Measurements from ENCODE around the gene LRRC14B. TPM values are rescaled to one million over a fixed set of nuclear protein-coding genes. Genes with fewer than 3 reads are reported as not detected.

The LRRC14B gene
- total RNA-seq, 2 experiments from 2014 or later, result 0.17 TPM; not detected in 1

DNA sequence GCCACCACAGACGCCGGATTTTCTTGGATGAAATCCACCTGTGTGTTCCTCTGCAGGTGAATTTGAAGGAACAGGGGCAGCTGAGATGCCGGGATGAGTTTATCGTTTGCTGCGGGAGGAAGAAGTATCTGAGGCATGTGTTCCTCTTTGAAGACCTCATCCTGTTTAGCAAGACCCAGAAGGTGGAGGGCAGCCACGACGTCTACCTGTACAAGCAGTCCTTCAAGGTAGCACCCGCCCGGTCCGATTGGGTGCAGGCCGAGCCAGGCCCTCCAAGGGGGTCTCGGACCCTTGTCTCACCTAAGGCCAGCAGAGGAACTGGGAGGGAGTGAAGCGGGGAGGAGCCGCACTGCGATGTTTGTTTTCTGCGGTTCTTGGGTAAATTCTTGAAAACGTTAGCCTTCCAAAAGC, 18.4 kb upstream of the LRRC14B start:
- Mint-ChIP-seq H3K9me3 (no peaks in the 10 kb centered on the region), H3K4me3 (no peak overlapping the region), H3K27ac (no peak overlapping the region), H3K4me1 (no peaks in the 10 kb centered on the region), H3K36me3 (ENCODE audit: low read depth) (no peaks in the 10 kb centered on the region), H3K27me3 (peaks cover 4% of the 10 kb centered on the region)
- no peak for DNase-seq
- POLR2A ChIA-PET, result no interaction called here
- CTCF ChIA-PET, result no interaction called here

DNA sequence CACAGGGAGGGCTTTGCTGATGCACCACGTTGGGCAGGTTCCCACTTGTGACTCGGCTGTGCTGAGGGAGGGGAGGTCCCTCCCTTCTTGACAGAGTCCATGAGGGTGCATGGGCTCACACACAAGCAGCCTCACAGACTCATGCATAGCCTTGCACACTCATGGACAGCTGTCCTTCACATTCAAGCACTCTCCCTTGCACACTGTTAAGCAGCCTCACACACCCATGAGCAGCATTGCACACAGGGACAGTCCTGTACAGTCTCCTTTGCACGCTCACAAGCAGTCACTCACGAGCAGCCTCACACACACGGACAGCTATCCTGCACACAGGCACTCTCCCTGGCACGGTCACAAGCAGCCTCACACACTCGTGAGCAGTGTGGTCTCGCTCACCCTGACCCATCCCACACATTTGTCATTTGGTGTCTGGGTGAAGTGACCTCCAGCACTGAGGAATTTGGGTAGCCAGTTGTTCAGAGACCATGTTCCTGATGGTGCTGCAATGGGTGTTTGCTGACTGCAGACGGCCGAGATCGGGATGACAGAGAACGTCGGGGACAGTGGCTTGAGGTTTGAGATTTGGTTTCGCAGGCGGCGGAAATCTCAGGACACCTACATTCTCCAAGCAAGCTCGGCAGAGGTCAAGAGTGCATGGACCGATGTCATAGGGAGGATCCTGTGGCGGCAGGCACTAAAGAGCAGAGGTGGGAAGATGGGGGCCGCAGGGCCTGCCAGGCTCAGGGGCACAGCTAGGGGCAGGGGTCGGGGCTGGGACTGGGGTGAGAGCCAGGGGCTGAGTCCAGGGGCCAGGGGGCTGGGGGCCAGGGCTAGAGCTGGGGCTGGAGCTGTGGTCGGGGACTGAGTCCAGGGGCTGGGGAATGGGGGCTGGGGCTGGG, 17.7 kb upstream of the LRRC14B start:
- DNase-seq, result no peak
- Mint-ChIP-seq H3K9me3 (no peaks in the 10 kb centered on the region), H3K27me3 (peaks cover 10% of the 10 kb centered on the region), H3K4me3 (no peak overlapping the region), H3K27ac (no peak overlapping the region), H3K36me3 (ENCODE audit: low read depth) (no peaks in the 10 kb centered on the region), H3K4me1 (no peaks in the 10 kb centered on the region)
- ChIA-PET CTCF (no interaction called here), POLR2A (no interaction called here)

DNA sequence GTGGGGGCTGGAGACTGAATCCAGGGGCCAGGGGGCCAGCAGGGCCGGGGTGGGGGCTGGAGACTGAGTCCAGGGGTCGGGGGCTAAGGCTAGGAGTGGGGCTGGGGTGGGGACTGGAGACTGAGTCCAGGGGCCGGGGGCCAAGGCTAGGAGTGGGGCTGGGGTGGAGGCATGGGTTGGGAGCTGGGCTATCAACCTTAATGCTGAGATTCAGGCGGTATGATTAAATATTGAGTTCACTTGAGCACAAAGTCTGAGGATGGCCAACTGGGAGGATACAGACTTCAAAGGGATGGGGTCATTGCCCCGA, 17.0 kb upstream of the LRRC14B start:
- H3K27ac Mint-ChIP-seq, result no peak overlapping the region
- CTCF ChIA-PET, result no interaction called here
- H3K4me3 Mint-ChIP-seq, result no peak overlapping the region

DNA sequence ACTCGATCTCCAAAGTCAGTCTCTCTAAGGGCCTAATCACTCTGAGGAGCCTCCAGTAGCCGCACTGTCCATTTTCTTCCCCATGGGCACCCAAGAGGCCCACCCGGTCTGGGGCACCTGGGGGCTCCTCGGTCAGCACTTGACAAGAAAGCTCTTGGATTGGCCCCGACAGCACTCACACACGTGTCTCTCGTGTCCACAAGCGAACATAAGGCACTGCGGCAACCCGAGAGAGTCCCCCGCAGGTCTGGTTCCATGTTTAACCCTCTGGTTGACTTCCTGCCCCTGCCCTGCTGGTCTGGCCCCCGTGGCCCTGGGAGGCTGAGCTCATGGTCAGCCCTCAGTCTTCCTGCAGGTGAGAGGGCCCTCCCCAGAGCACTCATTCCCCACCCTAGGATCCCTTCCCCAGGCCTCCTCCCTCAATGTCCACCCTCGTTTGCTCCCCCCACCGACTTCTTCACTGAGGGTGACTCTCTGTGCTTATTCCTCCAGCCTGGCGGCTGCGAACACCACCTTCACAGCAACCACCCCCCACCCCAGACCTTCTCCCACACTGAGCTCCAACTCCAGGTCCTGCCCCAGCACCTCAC, 16.3 kb upstream of the LRRC14B start:
- CTCF ChIA-PET, result no interaction called here
- no peaks in the 10 kb centered on the region for H3K9me3 Mint-ChIP-seq
- DNase-seq, result no peak

More for the DNA sequence above, 17.0 kb upstream of the LRRC14B start:
- Mint-ChIP-seq H3K27me3 (peaks cover 10% of the 10 kb centered on the region), H3K4me1 (no peaks in the 10 kb centered on the region), H3K9me3 (no peaks in the 10 kb centered on the region), H3K36me3 (ENCODE audit: low read depth) (no peaks in the 10 kb centered on the region)
- no peak for DNase-seq
- POLR2A ChIA-PET, result no interaction called here

GRCh38 chr5:176296-176823, 14.9 kb upstream of the LRRC14B start:
- Mint-ChIP-seq H3K4me3 (no peak overlapping the region), H3K9me3 (no peaks in the 10 kb centered on the region), H3K27ac (no peak overlapping the region), H3K36me3 (ENCODE audit: low read depth) (no peaks in the 10 kb centered on the region), H3K4me1 (no peaks in the 10 kb centered on the region), H3K27me3 (peaks cover 10% of the 10 kb centered on the region)
- no peak for DNase-seq
- CTCF ChIA-PET, result no interaction called here
- POLR2A ChIA-PET, result no interaction called here

More for the DNA sequence above, 16.3 kb upstream of the LRRC14B start:
- Mint-ChIP-seq H3K4me1 (no peaks in the 10 kb centered on the region), H3K27me3 (peaks cover 10% of the 10 kb centered on the region), H3K4me3 (no peak overlapping the region), H3K27ac (no peak overlapping the region), H3K36me3 (ENCODE audit: low read depth) (no peaks in the 10 kb centered on the region)
- POLR2A ChIA-PET, result no interaction called here

GRCh38 chr5:178110-178509, 13.2 kb upstream of the LRRC14B start:
- Mint-ChIP-seq H3K9me3 (no peaks in the 10 kb centered on the region), H3K36me3 (ENCODE audit: low read depth) (no peaks in the 10 kb centered on the region), H3K27me3 (peaks cover 10% of the 10 kb centered on the region), H3K27ac (no peak overlapping the region), H3K4me1 (no peaks in the 10 kb centered on the region), H3K4me3 (no peak overlapping the region)
- POLR2A ChIA-PET, result no interaction called here
- CTCF ChIA-PET, result no interaction called here
- DNase-seq, result no peak

DNA sequence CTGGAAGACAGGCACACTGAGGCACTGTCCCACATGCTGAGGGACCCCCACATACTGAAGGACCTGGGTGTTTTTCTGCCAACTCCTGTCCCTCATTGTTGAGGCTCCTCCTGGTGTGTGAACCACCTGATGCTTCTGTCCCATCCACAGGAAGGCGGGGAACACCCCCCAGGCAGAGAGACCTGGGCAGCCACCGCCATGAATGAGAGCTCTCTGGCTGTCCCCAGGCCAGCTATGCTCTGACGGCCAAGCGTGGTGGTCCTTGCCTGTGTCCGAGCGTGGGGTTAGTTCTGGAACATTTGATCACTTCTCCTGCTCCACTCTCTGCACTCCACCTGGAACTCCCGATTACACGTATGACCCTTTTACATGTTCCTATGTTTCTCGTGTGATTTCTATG, 11.9 kb upstream of the LRRC14B start:
- CTCF ChIA-PET, result interaction anchor here (2.6 kb wide), 1 partner anchor 9 kb away, joined by 9 read pairs; no protein-coding TSS in a partner anchor
- H3K4me1 Mint-ChIP-seq, result no peaks in the 10 kb centered on the region
- peaks cover 10% of the 10 kb centered on the region for H3K27me3 Mint-ChIP-seq
- no peak overlapping the region for H3K27ac Mint-ChIP-seq
- no peak for DNase-seq
- H3K4me3 Mint-ChIP-seq, result no peak overlapping the region
- no peaks in the 10 kb centered on the region for H3K9me3 Mint-ChIP-seq
- POLR2A ChIA-PET, result no interaction called here
- H3K36me3 Mint-ChIP-seq (ENCODE audit: low read depth), result no peaks in the 10 kb centered on the region

DNA sequence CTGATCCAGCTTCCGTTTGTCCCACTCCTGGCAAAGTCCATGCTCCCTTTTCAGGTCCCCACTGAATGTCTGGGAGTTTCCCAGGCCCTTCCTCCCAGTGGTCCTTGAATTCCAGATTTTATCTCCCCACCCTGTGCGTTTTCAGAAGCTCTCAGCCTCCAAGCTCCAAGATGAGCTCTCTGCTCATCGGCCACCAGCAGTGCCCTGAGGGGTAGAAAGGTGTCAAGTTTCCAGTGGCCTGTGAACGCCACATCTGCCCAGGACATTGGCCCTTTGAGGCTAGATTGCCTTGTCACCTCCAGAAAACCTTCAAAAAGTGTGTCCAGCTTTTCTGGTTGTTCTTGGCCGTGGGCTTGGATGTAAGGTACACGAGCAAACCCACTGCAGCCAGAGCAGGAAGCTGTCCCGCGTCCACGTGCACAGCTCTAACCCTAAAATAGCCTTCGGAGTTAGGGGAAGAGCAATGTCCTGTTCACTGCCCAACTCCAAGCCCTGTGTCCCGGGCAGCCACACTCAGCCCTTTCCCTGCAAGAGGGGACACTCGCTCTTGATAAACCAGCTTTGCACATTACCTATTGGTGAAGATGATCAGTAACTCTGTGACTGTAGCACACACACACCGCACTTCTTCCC, 10.9 kb upstream of the LRRC14B start:
- Mint-ChIP-seq H3K27me3 (peaks cover 10% of the 10 kb centered on the region), H3K4me1 (no peaks in the 10 kb centered on the region), H3K36me3 (ENCODE audit: low read depth) (no peaks in the 10 kb centered on the region), H3K9me3 (no peaks in the 10 kb centered on the region), H3K27ac (no peak overlapping the region), H3K4me3 (no peak overlapping the region)
- POLR2A ChIA-PET, result no interaction called here
- CTCF ChIA-PET, result interaction anchor here (2.6 kb wide), 1 partner anchor 8 kb away, joined by 9 read pairs; no protein-coding TSS in a partner anchor
- no peak for DNase-seq

- Mint-ChIP-seq H3K9me3 (no peaks in the 10 kb centered on the region), H3K27me3 (peaks cover 10% of the 10 kb centered on the region), H3K27ac (no peak overlapping the region), H3K36me3 (ENCODE audit: low read depth) (no peaks in the 10 kb centered on the region), H3K4me3 (no peak overlapping the region), H3K4me1 (no peaks in the 10 kb centered on the region)
- POLR2A ChIA-PET, result no interaction called here
- CTCF ChIA-PET, result interaction anchor here (2.6 kb wide), 1 partner anchor 7 kb away, joined by 9 read pairs; no protein-coding TSS in a partner anchor
- no peak for DNase-seq
Measured at GRCh38 chr5:181160-181559, 10.1 kb upstream of the LRRC14B start.

DNA sequence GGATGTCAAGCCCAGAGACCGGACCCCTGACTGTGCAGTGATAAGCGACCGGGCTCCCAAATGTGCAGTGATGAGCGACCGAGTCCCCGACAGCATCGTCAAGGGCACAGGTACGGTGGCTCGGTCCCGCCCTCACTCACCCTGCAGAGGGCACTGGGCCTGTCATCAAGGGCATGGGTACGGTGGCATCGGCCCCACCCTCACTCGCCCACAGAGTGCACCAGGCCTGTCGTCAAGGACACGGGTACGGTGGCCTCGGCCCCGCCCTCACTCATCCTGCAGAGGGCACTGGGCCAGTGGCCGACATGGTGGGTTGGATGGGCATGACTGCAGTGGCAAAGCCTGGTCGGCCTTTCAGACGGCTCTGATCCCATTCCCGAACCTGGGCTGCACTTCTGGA, 9.7 kb upstream of the LRRC14B start:
- Mint-ChIP-seq H3K9me3 (no peaks in the 10 kb centered on the region), H3K27ac (no peak overlapping the region), H3K36me3 (ENCODE audit: low read depth) (no peaks in the 10 kb centered on the region), H3K4me1 (no peaks in the 10 kb centered on the region), H3K27me3 (peaks cover 10% of the 10 kb centered on the region), H3K4me3 (no peak overlapping the region)
- DNase-seq, result no peak
- ChIA-PET POLR2A (no interaction called here), CTCF (no interaction called here)

GRCh38 chr5:182126-182525, 9.2 kb upstream of the LRRC14B start:
- H3K27me3 Mint-ChIP-seq, result peaks cover 9% of the 10 kb centered on the region
- ChIA-PET POLR2A (no interaction called here), CTCF (no interaction called here)
- H3K27ac Mint-ChIP-seq, result no peak overlapping the region
- no peaks in the 10 kb centered on the region for H3K4me1 Mint-ChIP-seq
- no peak overlapping the region for H3K4me3 Mint-ChIP-seq
- no peak for DNase-seq
- no peaks in the 10 kb centered on the region for H3K9me3 Mint-ChIP-seq
- no peaks in the 10 kb centered on the region for H3K36me3 Mint-ChIP-seq (ENCODE audit: low read depth)

- ChIA-PET CTCF (interaction anchor here (1.4 kb wide), 1 partner anchor 10 kb away, joined by 3 read pairs; no protein-coding TSS in a partner anchor), POLR2A (no interaction called here)
- Mint-ChIP-seq H3K27ac (no peak overlapping the region), H3K4me1 (peaks cover 7% of the 10 kb centered on the region), H3K36me3 (ENCODE audit: low read depth) (no peaks in the 10 kb centered on the region), H3K4me3 (no peak overlapping the region), H3K27me3 (no peaks in the 10 kb centered on the region), H3K9me3 (no peaks in the 10 kb centered on the region)
- no peak for DNase-seq
Measured at GRCh38 chr5:184471-184870, 6.8 kb upstream of the LRRC14B start.
